ENCODE measurements around the gene CNGB1.
"Not testable (repeated sequence)": the region's sequence is repeated elsewhere in the genome, so short reads cannot be mapped to it uniquely, and the experiment has no call there.

The CNGB1 gene

GRCh38 chr16:57952909-57953308 is 18.0 kb downstream of the CNGB1 start:
- no peak for DNase-seq (ENCODE audit: low read depth)

GRCh38 chr16:57951204-57951960 is 19.5 kb downstream of the CNGB1 start:
- no peak for DNase-seq (ENCODE audit: low read depth)

- no peak for DNase-seq (ENCODE audit: low read depth)
These were observed 20.5 kb downstream of the CNGB1 start for GRCh38 chr16:57950382-57950781.

- no peak for DNase-seq (ENCODE audit: low read depth)
These were observed 21.2 kb downstream of the CNGB1 start for GRCh38 chr16:57949595-57950238.

- DNase-seq (ENCODE audit: low read depth): no peak
These were observed 21.9 kb downstream of the CNGB1 start for GRCh38 chr16:57949013-57949412.

GRCh38 chr16:57948027-57948426 is 22.9 kb downstream of the CNGB1 start:
- DNase-seq (ENCODE audit: low read depth): no peak

GRCh38 chr16:57947261-57947660 is 23.7 kb downstream of the CNGB1 start:
- DNase-seq (ENCODE audit: low read depth): no peak

GRCh38 chr16:57946181-57946801 is 24.6 kb downstream of the CNGB1 start:
- DNase-seq (ENCODE audit: low read depth): no peak

GRCh38 chr16:57945740-57946138 is 25.2 kb downstream of the CNGB1 start:
- DNase-seq (ENCODE audit: low read depth): no peak

- DNase-seq (ENCODE audit: low read depth): no peak
These were observed 25.8 kb downstream of the CNGB1 start for GRCh38 chr16:57944970-57945739.

GRCh38 chr16:57943381-57943780 is 27.5 kb downstream of the CNGB1 start:
- DNase-seq (ENCODE audit: low read depth): not testable (repeated sequence)

- DNase-seq (ENCODE audit: low read depth): not testable (repeated sequence)
These were observed 29.0 kb downstream of the CNGB1 start for GRCh38 chr16:57941901-57942300.

- no peak for DNase-seq (ENCODE audit: low read depth)
These were observed 29.8 kb downstream of the CNGB1 start for GRCh38 chr16:57941016-57941664.

- DNase-seq (ENCODE audit: low read depth): no peak
These were observed 30.5 kb downstream of the CNGB1 start for GRCh38 chr16:57940382-57940966.

GRCh38 chr16:57939872-57940224 is 31.1 kb downstream of the CNGB1 start:
- no peak for DNase-seq (ENCODE audit: low read depth)

GRCh38 chr16:57938936-57939871 is 31.7 kb downstream of the CNGB1 start:
- DNase-seq (ENCODE audit: low read depth): no peak

- DNase-seq (ENCODE audit: low read depth): no peak
These were observed 32.4 kb downstream of the CNGB1 start for GRCh38 chr16:57938484-57938883.

GRCh38 chr16:57937861-57938260 is 33.1 kb downstream of the CNGB1 start:
- no peak for DNase-seq (ENCODE audit: low read depth)

- no peak for DNase-seq (ENCODE audit: low read depth)
These were observed 35.0 kb downstream of the CNGB1 start for GRCh38 chr16:57935904-57936303.

GRCh38 chr16:57930533-57930932 is 40.4 kb downstream of the CNGB1 start:
- no peak for DNase-seq (ENCODE audit: low read depth)

- DNase-seq (ENCODE audit: low read depth): no peak
These were observed 41.7 kb downstream of the CNGB1 start for GRCh38 chr16:57929250-57929649.
